H1 (cell line): ENCODE data around the gene LPCAT3. TPM values are rescaled to one million over a fixed set of nuclear protein-coding genes. Genes with fewer than 3 reads are reported as not detected.

Source experiments
- CTCF ChIA-PET: fragments of 300-600 bp; sonication (Branson Sonifier 250); formaldehyde crosslinking; loops from one replicate; lab custom pipeline; 2021; ENCODE audit not compliant: partially characterized antibody; lab: Charles Lee
- POLR2A ChIA-PET: fragments of 300-600 bp; sonication (Branson Sonifier 250); formaldehyde crosslinking; loops from one replicate; lab custom pipeline; 2021; ENCODE audit warnings: inconsistent platforms; ENCODE audit not compliant: partially characterized antibody; lab: Charles Lee
- DNase-seq, 2 experiments: peaks; one replicate each; pipeline versions ENCODE4 v3.0.0 to v3.0.0-alpha.2; 2010 to 2022; ENCODE audit warnings: low spot score in 2 of 2, low read depth in 1 of 2, mixed read lengths in 1 of 2
- FAIRE-seq: peaks from 2 replicates; lab custom pipeline; 2011; peaks lifted over from hg19 to GRCh38; lab: Jason Lieb, UNC
- H2AFZ ChIP-seq: 2 replicates; pipeline ENCODE4 v1.8.1; 2012; ENCODE audit warnings: low read length, inconsistent platforms
- H2AK5ac ChIP-seq: 2 replicates; pipeline ENCODE4 v1.6.1; 2013; ENCODE audit warnings: low read depth, low read length
- H2BK120ac ChIP-seq: replicated peaks from 2 replicates; pipeline ENCODE3; 2013; ENCODE audit warnings: low read depth, low read length, inconsistent platforms
- H2BK12ac ChIP-seq: 2 replicates; pipeline ENCODE4 v1.6.1; 2013; ENCODE audit warnings: low read depth, low read length
- H2BK15ac ChIP-seq: 2 replicates; pipeline ENCODE4 v1.6.1; 2013; ENCODE audit warnings: low read length
- H2BK20ac ChIP-seq: 2 replicates; pipeline ENCODE4 v1.6.1; 2013; ENCODE audit warnings: low read length
- H2BK5ac ChIP-seq: 2 replicates; pipeline ENCODE4 v1.6.1; 2013; ENCODE audit warnings: low read depth, low read length
- H3K14ac ChIP-seq: 2 replicates; pipeline ENCODE4 v1.6.1; 2013; ENCODE audit warnings: inconsistent platforms; ENCODE audit not compliant: insufficient read length
- H3K18ac ChIP-seq: 2 replicates; pipeline ENCODE4 v1.6.1; 2013; ENCODE audit warnings: low read length; ENCODE audit errors: extremely low read depth
- H3K23ac ChIP-seq: 2 replicates; pipeline ENCODE4 v1.6.1; 2013; ENCODE audit warnings: inconsistent platforms; ENCODE audit not compliant: insufficient read length
- H3K23me2 ChIP-seq: 2 replicates; pipeline ENCODE4 v1.6.1; 2013; ENCODE audit warnings: low read depth, low read length
- H3K27ac ChIP-seq: 2 replicates; pipeline ENCODE4 v1.6.1; 2011; ENCODE audit warnings: low read depth, low read length, inconsistent platforms
- H3K27me3 ChIP-seq, 4 experiments: replicated peaks in 1 of 4; 1 replicate in 1 of 4; 2 replicates in 3 of 4; pipeline versions ENCODE4 v1.6.1 to v1.8.1; 2011 to 2013; ENCODE audit warnings: low read length in 3 of 4, mild to moderate bottlenecking in 3 of 4, inconsistent platforms in 2 of 4, mixed read lengths in 2 of 4, moderate library complexity in 1 of 4; ENCODE audit not compliant: control insufficient read depth in 3 of 4, insufficient read depth in 3 of 4; ENCODE audit errors: extremely low read depth in 1 of 4
- H3K36me3 ChIP-seq, 4 experiments: 2 replicates each; pipeline versions ENCODE4 v1.6.1 to v1.8.1; 2011 to 2013; ENCODE audit warnings: mild to moderate bottlenecking in 4 of 4, low read length in 3 of 4, moderate library complexity in 2 of 4, control low read depth in 1 of 4, inconsistent platforms in 1 of 4; ENCODE audit not compliant: insufficient read depth in 4 of 4, control insufficient read depth in 2 of 4
- H3K4ac ChIP-seq: replicated peaks from 2 replicates; pipeline ENCODE3; 2013; ENCODE audit warnings: low read length, low read depth, mixed read lengths, inconsistent platforms; ENCODE audit not compliant: insufficient read length
- H3K4me1 ChIP-seq, 4 experiments: replicated peaks in 1 of 4; 1 replicate in 1 of 4; 2 replicates in 3 of 4; pipeline versions ENCODE4 v1.6.1 to v1.8.1; 2011 to 2013; ENCODE audit warnings: low read length in 3 of 4, inconsistent platforms in 2 of 4, mixed read lengths in 1 of 4; ENCODE audit not compliant: insufficient read depth in 4 of 4, control insufficient read depth in 3 of 4
- H3K4me2 ChIP-seq, 2 experiments: 2 replicates each; pipeline versions ENCODE4 v1.6.1 to v1.8.1; 2011 to 2013; ENCODE audit warnings: low read depth in 2 of 2, low read length in 2 of 2, control low read depth in 1 of 2, inconsistent platforms in 1 of 2, mild to moderate bottlenecking in 1 of 2; ENCODE audit not compliant: insufficient read depth in 1 of 2
- H3K4me3 ChIP-seq, 4 experiments: fragments of 200-600, 300-600 bp in 1 of 4; sonication (generic), shearing (Covaris generic), sonication (Bioruptor Twin) in 1 of 4; 2 replicates each; pipeline versions ENCODE4 v1.5.1 to v1.8.1; 2011 to 2016; ENCODE audit warnings: low read length in 4 of 4, low read depth in 3 of 4, control low read depth in 2 of 4, inconsistent platforms in 2 of 4, mild to moderate bottlenecking in 2 of 4, mixed read lengths in 1 of 4, moderate library complexity in 1 of 4; ENCODE audit not compliant: insufficient read depth in 2 of 4; ENCODE audit errors: extremely low read depth in 1 of 4
- H3K56ac ChIP-seq: replicated peaks from 2 replicates; pipeline ENCODE3; 2013; ENCODE audit warnings: low read depth, mild to moderate bottlenecking, mixed read lengths, low read length, inconsistent platforms; ENCODE audit not compliant: insufficient read length
- H3K79me1 ChIP-seq: 2 replicates; pipeline ENCODE4 v1.6.1; 2013; ENCODE audit warnings: low read depth, low read length, control low read depth
- H3K79me2 ChIP-seq, 2 experiments: 2 replicates each; pipeline versions ENCODE4 v1.6.1 to v1.8.1; 2012 to 2013; ENCODE audit warnings: low read length in 2 of 2, mild to moderate bottlenecking in 2 of 2, inconsistent platforms in 1 of 2; ENCODE audit not compliant: insufficient read depth in 2 of 2, control insufficient read depth in 1 of 2
- H3K9ac ChIP-seq, 4 experiments: replicated peaks in 1 of 4; 1 replicate in 1 of 4; 2 replicates in 3 of 4; pipeline versions ENCODE4 v1.6.1 to v1.8.1; 2011 to 2013; ENCODE audit warnings: low read depth in 3 of 4, low read length in 3 of 4, control low read depth in 2 of 4, mild to moderate bottlenecking in 2 of 4, moderate library complexity in 2 of 4, inconsistent platforms in 1 of 4; ENCODE audit errors: extremely low read depth in 1 of 4
- H3K9me3 ChIP-seq, 2 experiments: 2 replicates each; pipeline versions ENCODE4 v1.6.1 to v1.8.1; 2012 to 2013; ENCODE audit warnings: mild to moderate bottlenecking in 2 of 2, moderate library complexity in 2 of 2, control low read depth in 1 of 2, inconsistent platforms in 1 of 2, low read depth in 1 of 2, low read length in 1 of 2, mixed read lengths in 1 of 2; ENCODE audit not compliant: insufficient read depth in 2 of 2
- H4K20me1 ChIP-seq, 2 experiments: replicated peaks in 1 of 2; 2 replicates each; pipeline versions ENCODE3 to v1.8.1; 2011 to 2013; ENCODE audit warnings: inconsistent platforms in 2 of 2, low read length in 2 of 2, mild to moderate bottlenecking in 1 of 2; ENCODE audit not compliant: insufficient read depth in 2 of 2, control insufficient read depth in 1 of 2
- H4K5ac ChIP-seq: 2 replicates; pipeline ENCODE4 v1.6.1; 2013; ENCODE audit warnings: low read length, low read depth, mixed read lengths, inconsistent platforms; ENCODE audit not compliant: insufficient read length
- H4K8ac ChIP-seq: 2 replicates; pipeline ENCODE4 v1.8.0; 2013; ENCODE audit warnings: mild to moderate bottlenecking, moderate library complexity, low read length, inconsistent platforms; ENCODE audit not compliant: insufficient read depth; ENCODE audit errors: extremely low read depth
- H4K91ac ChIP-seq: replicated peaks from 2 replicates; pipeline ENCODE3; 2013; ENCODE audit warnings: low read length, mixed read lengths, inconsistent platforms; ENCODE audit not compliant: insufficient read length
- ATF3 ChIP-seq: IDR thresholded peaks from 2 replicates; pipeline ENCODE4 v1.6.1; 2011; ENCODE audit warnings: low read depth, mild to moderate bottlenecking, low read length; ENCODE audit not compliant: insufficient read depth
- BACH1 ChIP-seq: IDR thresholded peaks from 2 replicates; pipeline ENCODE4 v1.6.1; 2012; ENCODE audit warnings: low read length, improper control_type of control experiment
- CBX8 ChIP-seq: fragments of 300-800, 300-1000 bp; sonication (generic); IDR thresholded peaks from 2 replicates; pipeline ENCODE4 v1.7.1; 2016; ENCODE audit warnings: low read depth, low read length, borderline replicate concordance
- CHD1 ChIP-seq: IDR thresholded peaks from 2 replicates; pipeline ENCODE4 v1.6.1; 2012; ENCODE audit warnings: low read depth, low read length, improper control_type of control experiment
- EZH2 ChIP-seq: fragments of 200-600 bp; sonication (generic); IDR thresholded peaks from 2 replicates; pipeline ENCODE4 v1.7.1; 2012; ENCODE audit warnings: low read depth, mild to moderate bottlenecking, moderate library complexity, low read length, inconsistent platforms; ENCODE audit not compliant: severe bottlenecking
- MAFK ChIP-seq: IDR thresholded peaks from 2 replicates; pipeline ENCODE4 v1.6.1; 2012; ENCODE audit warnings: low read depth, mild to moderate bottlenecking, improper control_type of control experiment, low read length
- POU5F1 ChIP-seq: IDR thresholded peaks from 2 replicates; pipeline ENCODE4 v1.6.1; 2011; ENCODE audit warnings: low read depth, mild to moderate bottlenecking, low read length, moderate library complexity
- RAD21 ChIP-seq, 2 experiments: IDR thresholded peaks in 1 of 2; conservative IDR thresholded peaks in 1 of 2; 2 replicates each; pipeline ENCODE4 v1.6.1; 2011; ENCODE audit warnings: low read depth in 2 of 2, low read length in 2 of 2, improper control_type of control experiment in 1 of 2, inconsistent platforms in 1 of 2, mild to moderate bottlenecking in 1 of 2, moderate library complexity in 1 of 2
- SP2 ChIP-seq: IDR thresholded peaks from 2 replicates; pipeline ENCODE4 v1.6.1; 2012; ENCODE audit warnings: mild to moderate bottlenecking, low read length, inconsistent platforms
- SP4 ChIP-seq: IDR thresholded peaks from 2 replicates; pipeline ENCODE4 v1.6.1; 2012; ENCODE audit warnings: low read length, inconsistent platforms
- TBP ChIP-seq: IDR thresholded peaks from 2 replicates; pipeline ENCODE4 v1.6.1; 2011; ENCODE audit warnings: low read depth, low read length, improper control_type of control experiment
- WGBS, 2 experiments: shearing (Covaris generic) in 1 of 2; methylation state at CpG; one replicate each; pipeline versions ENCODE4 v1.1.6 to v1.1.7; 2013 to 2015; ENCODE audit warnings: low lambda C conversion rate in 2 of 2, mixed read lengths in 2 of 2, inconsistent platforms in 1 of 2, low coverage in 1 of 2, missing lambda C conversion rate in 1 of 2; ENCODE audit not compliant: insufficient replicate concordance in 2 of 2, insufficient coverage in 1 of 2, insufficient read length in 1 of 2; ENCODE audit errors: extremely low coverage in 1 of 2, missing lambda C conversion rate in 1 of 2; 5-methylcytosine and 5-hydroxymethylcytosine counted together
- polyA plus RNA-seq, 7 experiments: library from polyadenylated mRNA; depleted of rRNA in 3 of 7; stranded (reverse) in 5 of 7; unstranded in 2 of 7; fragments of >200 nt in 5 of 7; fragments of 200-250 nt in 2 of 7; gene quantifications; 1 replicate in 5 of 7; 2 replicates in 1 of 7; 4 replicates in 1 of 7; pipeline versions ENCODE4 v1.2.1 to v1.2.3, GENCODE V29; 2011 to 2013; ENCODE audit warnings: missing spikeins in 2 of 7, mixed read lengths in 2 of 7
- total RNA-seq: library from RNA; stranded (reverse); fragmentation: NEBNext Ultra II Directional; extraction: Animal tissue kit (Norgen Biotek cat#: 25700); gene quantifications from 2 replicates; pipeline ENCODE4 v1.2.1, GENCODE V29; 2021

Gene LPCAT3
- total and polyA plus RNA-seq, 2 of the 8 experiments (the other 6 are each of a cell fraction or from before 2014, with no cell fraction given), result 55.8 to 70.4 TPM

- CTCF ChIA-PET, result interaction anchor here (1.6 to 1.8 kb wide), 3 partner anchors 25 to 45 kb away, joined by 3 to 8 read pairs (median 5); partner anchors contain the start of gene C1RL
- 89% methylated on average over 2 of the region's 2 CpGs; no CpG with 5 or more reads in 1 of the 2 experiments for WGBS, 2 experiments
Measured at GRCh38 chr12:7066596-7066995, 48.3 kb upstream of the LPCAT3 start.

More at GRCh38 chr12:7066596-7066995, 48.3 kb upstream of the LPCAT3 start:
- Histone ChIP-seq H3K4me3 (no peak overlapping the region), H3K36me3 (no peaks in the 10 kb centered on the region), H3K9ac (no peak overlapping the region), H4K5ac (no peak overlapping the region), H3K9me3 (no peaks in the 10 kb centered on the region; a peak in 1 of 4 replicates), H3K4me1 (no peaks in the 10 kb centered on the region), H4K8ac (no peak overlapping the region), H2BK120ac (no peak overlapping the region), H2BK15ac (no peak overlapping the region), H3K23ac (no peak overlapping the region), H4K20me1 (no peaks in the 10 kb centered on the region), H3K18ac (no peak overlapping the region), H2AK5ac (no peak overlapping the region), H2BK12ac (no peak overlapping the region), H3K27me3 (no peaks in the 10 kb centered on the region), H3K79me2 (no peaks in the 10 kb centered on the region), H3K79me1 (no peaks in the 10 kb centered on the region), H2BK5ac (no peak overlapping the region), H3K56ac (no peak overlapping the region), H3K23me2 (no peaks in the 10 kb centered on the region), H3K14ac (no peak overlapping the region), H3K4me2 (no peak overlapping the region), H3K27ac (no peak overlapping the region), H2AFZ (no peak overlapping the region), H4K91ac (no peak overlapping the region), H3K4ac (no peak overlapping the region), H2BK20ac (no peak overlapping the region)
- POLR2A ChIA-PET, result interaction anchor here (0.7 kb wide), 1 partner anchor 42 kb away, joined by 3 read pairs; no protein-coding TSS in a partner anchor
- no peak for FAIRE-seq
- DNase-seq, result no peak
- TF ChIP-seq SP2, result no peak
- no peak for TF ChIP-seq POU5F1
- TF ChIP-seq RAD21 (IDR thresholded peaks at IDR 0.05 in 1 of 2, conservative IDR thresholded peaks at IDR 0.05 in 1 of 2; ENCODE audit: low read depth in 2 of 2, low read length in 2 of 2), result no peak
- no peak for TF ChIP-seq ATF3
- no peak for TF ChIP-seq CBX8
- no peak for TF ChIP-seq EZH2
- no peak for TF ChIP-seq CHD1
- no peak for TF ChIP-seq MAFK
- no peak for TF ChIP-seq SP4
- TF ChIP-seq TBP, result no peak
- TF ChIP-seq BACH1, result no peak
